KG1 (cell line): ENCODE measurements around the gene CCNL1.

ENCODE experiments used
- DNase-seq: peaks from one replicate; lab custom pipeline; 2025; lab: John Stamatoyannopoulos, UW

Gene CCNL1

GRCh38 chr3:157145606-157146322 is 14.2 kb downstream of the CCNL1 start:
- DNase-seq = no peak

- DNase-seq = no peak
Observed at GRCh38 chr3:157142315-157142714, 17.6 kb downstream of the CCNL1 start.

GRCh38 chr3:157139938-157140534 is 19.9 kb downstream of the CCNL1 start:
- no peak for DNase-seq

- DNase-seq = no peak
Observed at GRCh38 chr3:157136647-157137387, 23.1 kb downstream of the CCNL1 start.

GRCh38 chr3:157135671-157136396 is 24.1 kb downstream of the CCNL1 start:
- no peak for DNase-seq

- no peak for DNase-seq
Observed at GRCh38 chr3:157134620-157135191, 25.2 kb downstream of the CCNL1 start.

- DNase-seq = no peak
Observed at GRCh38 chr3:157133434-157134320, 26.3 kb downstream of the CCNL1 start.

GRCh38 chr3:157132936-157133335 is 27.0 kb downstream of the CCNL1 start:
- no peak for DNase-seq

GRCh38 chr3:157132341-157132740 is 27.6 kb downstream of the CCNL1 start:
- no peak for DNase-seq

GRCh38 chr3:157131861-157132260 is 28.1 kb downstream of the CCNL1 start:
- no peak for DNase-seq

GRCh38 chr3:157130467-157131251 is 29.3 kb downstream of the CCNL1 start:
- no peak for DNase-seq

GRCh38 chr3:157129803-157130466 is 30.0 kb downstream of the CCNL1 start:
- no peak for DNase-seq

- no peak for DNase-seq
Observed at GRCh38 chr3:157128771-157129681, 30.9 kb downstream of the CCNL1 start.

- no peak for DNase-seq
Observed at GRCh38 chr3:157127831-157128767, 31.8 kb downstream of the CCNL1 start.

- DNase-seq = no peak
Observed at GRCh38 chr3:157127268-157127667, 32.7 kb downstream of the CCNL1 start.

GRCh38 chr3:157126365-157126764 is 33.6 kb downstream of the CCNL1 start:
- DNase-seq = no peak

- DNase-seq = no peak
Observed at GRCh38 chr3:157125101-157125500, 34.8 kb downstream of the CCNL1 start.

GRCh38 chr3:157123621-157124020 is 36.3 kb downstream of the CCNL1 start:
- no peak for DNase-seq
